22Rv1 (cell line): ENCODE measurements around the gene LAMTOR1.

Experiments used
- ZFX ChIP-seq: fragments of 450-650 bp; IDR thresholded peaks from 2 replicates; pipeline ENCODE4 v1.6.1; 2017; ENCODE audit warnings: antibody characterized with exemption, borderline replicate concordance
- TF ChIP-seq, protein P1 (sequence below): fragments of 450-650 bp; IDR thresholded peaks from 2 replicates; pipeline ENCODE4 v1.5.1; 2017; ENCODE audit warnings: mild to moderate bottlenecking

GRCh38 chr11:72105888-72106287 lies 2.8 kb upstream of the LAMTOR1 start, which contains the start of gene TOMT:
- TF ChIP-seq, protein P1, sequence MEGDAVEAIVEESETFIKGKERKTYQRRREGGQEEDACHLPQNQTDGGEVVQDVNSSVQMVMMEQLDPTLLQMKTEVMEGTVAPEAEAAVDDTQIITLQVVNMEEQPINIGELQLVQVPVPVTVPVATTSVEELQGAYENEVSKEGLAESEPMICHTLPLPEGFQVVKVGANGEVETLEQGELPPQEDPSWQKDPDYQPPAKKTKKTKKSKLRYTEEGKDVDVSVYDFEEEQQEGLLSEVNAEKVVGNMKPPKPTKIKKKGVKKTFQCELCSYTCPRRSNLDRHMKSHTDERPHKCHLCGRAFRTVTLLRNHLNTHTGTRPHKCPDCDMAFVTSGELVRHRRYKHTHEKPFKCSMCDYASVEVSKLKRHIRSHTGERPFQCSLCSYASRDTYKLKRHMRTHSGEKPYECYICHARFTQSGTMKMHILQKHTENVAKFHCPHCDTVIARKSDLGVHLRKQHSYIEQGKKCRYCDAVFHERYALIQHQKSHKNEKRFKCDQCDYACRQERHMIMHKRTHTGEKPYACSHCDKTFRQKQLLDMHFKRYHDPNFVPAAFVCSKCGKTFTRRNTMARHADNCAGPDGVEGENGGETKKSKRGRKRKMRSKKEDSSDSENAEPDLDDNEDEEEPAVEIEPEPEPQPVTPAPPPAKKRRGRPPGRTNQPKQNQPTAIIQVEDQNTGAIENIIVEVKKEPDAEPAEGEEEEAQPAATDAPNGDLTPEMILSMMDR = no peak
- TF ChIP-seq ZFX = no peak
